Kidney (tissue), 14 donors: ENCODE measurements around the gene SUSD4. TPM values are rescaled to one million over a fixed set of nuclear protein-coding genes. Genes with fewer than 3 reads are reported as not detected.

Source experiments
- DNase-seq, 5 donors: peaks; one replicate each; pipeline ENCODE4 v3.0.0-alpha.2; 2013 to 2020
- FAIRE-seq: peaks from 2 replicates; lab custom pipeline; 2012; peaks lifted over from hg19 to GRCh38; lab: Jason Lieb, UNC
- H3K27ac ChIP-seq, 2 donors: one replicate each; pipeline ENCODE4 v1.7.0; 2013; ENCODE audit warnings: low read depth in 2 of 2, low read length in 2 of 2, inconsistent platforms in 1 of 2
- H3K27me3 ChIP-seq: one replicate; pipeline ENCODE4 v1.7.1; 2013; ENCODE audit warnings: low read length, inconsistent platforms; ENCODE audit not compliant: control insufficient read depth, insufficient read depth
- H3K36me3 ChIP-seq, 3 donors: one replicate each; pipeline versions ENCODE4 v1.7.0 to v1.7.1; 2013; ENCODE audit warnings: low read length in 3 of 3, control low read depth in 1 of 3, inconsistent platforms in 1 of 3; ENCODE audit not compliant: insufficient read depth in 3 of 3, control insufficient read depth in 2 of 3
- H3K4me1 ChIP-seq, 3 donors: one replicate each; pipeline versions ENCODE4 v1.7.0 to v1.7.1; 2013; ENCODE audit warnings: low read length in 3 of 3, inconsistent platforms in 1 of 3, low read depth in 1 of 3; ENCODE audit not compliant: control insufficient read depth in 2 of 3, insufficient read depth in 2 of 3
- H3K4me3 ChIP-seq, 3 donors: one replicate each; pipeline versions ENCODE4 v1.7.0 to v1.8.1; 2013; ENCODE audit warnings: low read length in 3 of 3, control low read depth in 1 of 3, inconsistent platforms in 1 of 3
- H3K9ac ChIP-seq, 3 donors: one replicate each; pipeline versions ENCODE4 v1.7.0 to v1.7.1; 2013; ENCODE audit warnings: low read length in 3 of 3, control low read depth in 1 of 3, inconsistent platforms in 1 of 3
- H3K9me3 ChIP-seq, 3 donors: one replicate each; pipeline versions ENCODE4 v1.7.0 to v1.7.1; 2013; ENCODE audit warnings: low read length in 3 of 3, control low read depth in 1 of 3, inconsistent platforms in 1 of 3; ENCODE audit not compliant: control insufficient read depth in 2 of 3, insufficient read depth in 1 of 3
- CTCF ChIP-seq: IDR thresholded peaks from 3 replicates; pipeline ENCODE4 v1.5.1; 2012; ENCODE audit warnings: mild to moderate bottlenecking, moderate library complexity, borderline replicate concordance; ENCODE audit not compliant: insufficient read depth; ENCODE audit errors: extremely low read depth
- intact Hi-C: fragments of 100-400 bp; cut with DNase I; formaldehyde crosslinking; loops from one replicate; pipeline ENCODE4 v1.11.1; 2022
- polyA plus RNA-seq: library from polyadenylated mRNA; stranded (reverse); fragments of 350-450 nt; fragmentation: Illumina TruSeq; extraction: RNeasy Lipid Tissue Mini Kit (QIAGEN cat#74804); gene quantifications from one replicate; pipeline ENCODE4 v1.2.3, GENCODE V29; 2014; ENCODE audit warnings: low read depth, low replicate concordance; ENCODE audit not compliant: insufficient read depth
- total RNA-seq: library from RNA; stranded (reverse); fragmentation: NEBNext Ultra II Directional; extraction: Animal tissue kit (Norgen Biotek cat#: 25700); gene quantifications from one replicate; pipeline ENCODE4 v1.2.1, GENCODE V29; 2021
- donor health status: control.
- donor health status: control.
- donor health status: control.
- donor health status: control.
- donor health status: control.
- donor health status: DM: yes; HTN: yes; CAD: no.
- donor health status: Normal renal cell carcinoma (clear cell type).

The SUSD4 gene
- total and polyA plus RNA-seq, 2 donors from 2014 or later = 14.0 to 23.7 TPM

GRCh38 chr1:223176437-223176836, 187.5 kb downstream of the SUSD4 start:
- no peak overlapping the region for H3K4me3 ChIP-seq
- H3K27me3 ChIP-seq = no peaks in the 10 kb centered on the region
- intact Hi-C loops = no loop called here
- H3K9ac ChIP-seq = no peak overlapping the region
- DNase-seq (no peak), FAIRE-seq (no peak)
- no peak overlapping the region for H3K27ac ChIP-seq
- peaks cover 0 to 2% (median 0%) of the 10 kb centered on the region in 3 donors for H3K4me1 ChIP-seq
- no peaks in the 10 kb centered on the region for H3K36me3 ChIP-seq
- no peak for TF ChIP-seq CTCF
- no peaks in the 10 kb centered on the region for H3K9me3 ChIP-seq

- intact Hi-C loops = no loop called here
- no peaks in the 10 kb centered on the region for H3K9me3 ChIP-seq
- no peaks in the 10 kb centered on the region for H3K36me3 ChIP-seq
- H3K9ac ChIP-seq = no peak overlapping the region
- H3K27me3 ChIP-seq = no peaks in the 10 kb centered on the region
- no peak for TF ChIP-seq CTCF
- H3K4me3 ChIP-seq = no peak overlapping the region
- no peak overlapping the region for H3K27ac ChIP-seq
- no peaks in the 10 kb centered on the region for H3K4me1 ChIP-seq
- DNase-seq = peak in 1 of 5 donors; percentile 11
- FAIRE-seq = no peak
These were observed 188.3 kb downstream of the SUSD4 start for GRCh38 chr1:223175633-223176032.

- intact Hi-C loops = no loop called here
- no peaks in the 10 kb centered on the region for H3K36me3 ChIP-seq
- H3K9me3 ChIP-seq = no peaks in the 10 kb centered on the region
- DNase-seq (peak in 3 of 5 donors; percentile 13 to 22 (median 19)), FAIRE-seq (no peak)
- H3K4me3 ChIP-seq = no peak overlapping the region
- H3K27ac ChIP-seq = no peak overlapping the region
- no peaks in the 10 kb centered on the region for H3K4me1 ChIP-seq
- TF ChIP-seq CTCF = peak; percentile 8
- H3K27me3 ChIP-seq = no peaks in the 10 kb centered on the region
- no peak overlapping the region for H3K9ac ChIP-seq
These were observed 188.9 kb downstream of the SUSD4 start for GRCh38 chr1:223175032-223175431.

Other genes starting within 250 kb of the SUSD4 start
- 31.3 TPM for gene TLR5, start 220.9 kb downstream of the SUSD4 start, total RNA-seq
- 3.7 TPM for gene TLR5, start 220.9 kb downstream of the SUSD4 start, polyA plus RNA-seq
- gene CCDC185, start 29.2 kb upstream of the SUSD4 start, total RNA-seq = 0.13 TPM
- gene CCDC185, start 29.2 kb upstream of the SUSD4 start, polyA plus RNA-seq = not detected